GM18909 (cell line): ENCODE data around the gene UBTD1.
"Not testable (repeated sequence)": the region's sequence is repeated elsewhere in the genome, so short reads cannot be mapped to it uniquely, and the experiment has no call there.

ENCODE experiments used
- ATAC-seq: cut with Tn5 transposase; IDR thresholded peaks from one replicate; pipeline ENCODE4 v1.9.1; 2021; ENCODE audit warnings: mild to moderate bottlenecking; ENCODE audit not compliant: unreplicated experiment, poor library complexity

Gene UBTD1

GRCh38 chr10:97511711-97512440 is 13.2 kb downstream of the UBTD1 start:
- ATAC-seq: no peak

- ATAC-seq: no peak
Measured at GRCh38 chr10:97512993-97513392, 14.3 kb downstream of the UBTD1 start.

GRCh38 chr10:97514344-97514743 is 15.6 kb downstream of the UBTD1 start:
- no peak for ATAC-seq

- ATAC-seq: no peak
Measured at GRCh38 chr10:97515271-97515978, 16.7 kb downstream of the UBTD1 start.

- ATAC-seq: no peak
Measured at GRCh38 chr10:97517096-97517750, 18.5 kb downstream of the UBTD1 start.

GRCh38 chr10:97517778-97518300 is 19.1 kb downstream of the UBTD1 start:
- no peak for ATAC-seq

GRCh38 chr10:97518301-97519043 is 19.7 kb downstream of the UBTD1 start:
- ATAC-seq: no peak

- ATAC-seq: no peak
Measured at GRCh38 chr10:97519342-97519741, 20.6 kb downstream of the UBTD1 start.

GRCh38 chr10:97520520-97520919 is 21.8 kb downstream of the UBTD1 start:
- ATAC-seq: no peak

GRCh38 chr10:97520978-97521761 is 22.4 kb downstream of the UBTD1 start:
- ATAC-seq: no peak

GRCh38 chr10:97522071-97522470 is 23.3 kb downstream of the UBTD1 start:
- ATAC-seq: no peak

- no peak for ATAC-seq
Measured at GRCh38 chr10:97522937-97523336, 24.2 kb downstream of the UBTD1 start.

GRCh38 chr10:97525086-97525485 is 26.4 kb downstream of the UBTD1 start:
- no peak for ATAC-seq

- no peak for ATAC-seq
Measured at GRCh38 chr10:97525683-97526110, 27.0 kb downstream of the UBTD1 start.

- ATAC-seq: not testable (repeated sequence)
Measured at GRCh38 chr10:97528876-97529275, 30.2 kb downstream of the UBTD1 start.

- ATAC-seq: no peak
Measured at GRCh38 chr10:97529685-97530465, 31.2 kb downstream of the UBTD1 start.

- ATAC-seq: no peak
Measured at GRCh38 chr10:97531401-97531986, 32.8 kb downstream of the UBTD1 start.

- no peak for ATAC-seq
Measured at GRCh38 chr10:97532935-97533671, 34.4 kb downstream of the UBTD1 start.
